Brain microvascular endothelial cell (primary cell): Measurements from ENCODE around the gene TOGARAM2.

Experiments used
- DNase-seq: peaks from one replicate; pipeline ENCODE4 v3.0.0-alpha.2; 2020
- H3K27ac ChIP-seq: fragments of 250-450 bp; sonication (Bioruptor Pico); 2 replicates; pipeline ENCODE4 v1.5.1; 2020; ENCODE audit warnings: mild to moderate bottlenecking, moderate library complexity
- H3K27me3 ChIP-seq: fragments of 250-450 bp; sonication (Bioruptor Pico); replicated peaks from 2 replicates; pipeline ENCODE4 v1.5.1; 2020; ENCODE audit warnings: mild to moderate bottlenecking
- H3K36me3 ChIP-seq: fragments of 250-450 bp; sonication (Bioruptor Pico); replicated peaks from 2 replicates; pipeline ENCODE4 v1.5.1; 2020; ENCODE audit warnings: mild to moderate bottlenecking
- H3K4me3 ChIP-seq: 2 replicates; pipeline ENCODE4 v1.5.1; 2011; ENCODE audit warnings: low read depth, mild to moderate bottlenecking, control low read depth, low read length, moderate library complexity
- in situ Hi-C: cut with HindIII; loops from 2 replicates; pipeline ENCODE4 v1.10.0; 2017; ENCODE audit warnings: low sequenced_read_pairs, low pct_ligation_motif_present
- TF ChIP-seq, protein P1 (sequence below): IDR thresholded peaks from 2 replicates; pipeline ENCODE4 v1.5.1; 2011; ENCODE audit warnings: low read depth, mild to moderate bottlenecking, moderate library complexity, low read length, control low read depth, inconsistent platforms; ENCODE audit errors: missing control alignments

TOGARAM2 gene

GRCh38 chr2:28982381-28982950 lies 1.4 kb downstream of the TOGARAM2 start:
- Histone ChIP-seq H3K36me3 (no peaks in the 10 kb centered on the region), H3K4me3 (no peak overlapping the region), H3K27me3 (no peaks in the 10 kb centered on the region), H3K27ac (no peak overlapping the region)
- no peak for DNase-seq
- TF ChIP-seq, protein P1, sequence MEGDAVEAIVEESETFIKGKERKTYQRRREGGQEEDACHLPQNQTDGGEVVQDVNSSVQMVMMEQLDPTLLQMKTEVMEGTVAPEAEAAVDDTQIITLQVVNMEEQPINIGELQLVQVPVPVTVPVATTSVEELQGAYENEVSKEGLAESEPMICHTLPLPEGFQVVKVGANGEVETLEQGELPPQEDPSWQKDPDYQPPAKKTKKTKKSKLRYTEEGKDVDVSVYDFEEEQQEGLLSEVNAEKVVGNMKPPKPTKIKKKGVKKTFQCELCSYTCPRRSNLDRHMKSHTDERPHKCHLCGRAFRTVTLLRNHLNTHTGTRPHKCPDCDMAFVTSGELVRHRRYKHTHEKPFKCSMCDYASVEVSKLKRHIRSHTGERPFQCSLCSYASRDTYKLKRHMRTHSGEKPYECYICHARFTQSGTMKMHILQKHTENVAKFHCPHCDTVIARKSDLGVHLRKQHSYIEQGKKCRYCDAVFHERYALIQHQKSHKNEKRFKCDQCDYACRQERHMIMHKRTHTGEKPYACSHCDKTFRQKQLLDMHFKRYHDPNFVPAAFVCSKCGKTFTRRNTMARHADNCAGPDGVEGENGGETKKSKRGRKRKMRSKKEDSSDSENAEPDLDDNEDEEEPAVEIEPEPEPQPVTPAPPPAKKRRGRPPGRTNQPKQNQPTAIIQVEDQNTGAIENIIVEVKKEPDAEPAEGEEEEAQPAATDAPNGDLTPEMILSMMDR: no peak
- in situ Hi-C loops: no loop called here

DNA sequence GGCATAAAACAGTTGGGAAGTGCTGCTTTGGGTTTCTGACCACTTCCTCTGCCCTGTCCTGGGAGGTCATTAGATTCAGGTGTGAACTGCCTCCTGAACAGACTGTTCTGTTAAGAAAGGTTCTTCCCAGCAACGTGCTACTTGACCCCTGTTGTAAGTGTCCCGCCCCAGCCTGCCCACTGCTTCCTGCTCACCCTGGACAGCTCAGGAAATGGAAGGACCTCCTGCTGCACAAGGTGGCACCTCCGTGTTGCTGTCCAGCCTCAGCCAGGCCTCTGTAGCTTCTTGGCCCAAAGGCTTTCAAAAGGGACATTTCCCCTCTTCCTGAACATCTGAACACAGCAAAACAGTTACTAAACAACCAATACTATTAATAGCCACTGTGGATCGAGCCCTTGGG lies 5.3 kb downstream of the TOGARAM2 start:
- TF ChIP-seq, protein P1: no peak
- in situ Hi-C loops: no loop called here

GRCh38 chr2:28989973-28990372 lies 8.9 kb downstream of the TOGARAM2 start:
- Histone ChIP-seq H3K27me3 (no peaks in the 10 kb centered on the region), H3K36me3 (no peaks in the 10 kb centered on the region), H3K27ac (no peak overlapping the region), H3K4me3 (no peak overlapping the region)
- in situ Hi-C loops: no loop called here
- TF ChIP-seq, protein P1: no peak
- no peak for DNase-seq

More for the DNA sequence above, 5.3 kb downstream of the TOGARAM2 start:
- Histone ChIP-seq H3K4me3 (no peak overlapping the region), H3K27me3 (no peaks in the 10 kb centered on the region), H3K27ac (no peak overlapping the region), H3K36me3 (no peaks in the 10 kb centered on the region)
- DNase-seq: no peak

- in situ Hi-C loops: no loop called here
- TF ChIP-seq, protein P1: no peak
- Histone ChIP-seq H3K27me3 (no peaks in the 10 kb centered on the region), H3K36me3 (no peaks in the 10 kb centered on the region), H3K27ac (no peak overlapping the region), H3K4me3 (no peak overlapping the region)
- DNase-seq: no peak
Observed at GRCh38 chr2:28990445-28990844, 9.3 kb downstream of the TOGARAM2 start.

- TF ChIP-seq, protein P1: no peak
- DNase-seq: no peak
- Histone ChIP-seq H3K36me3 (no peaks in the 10 kb centered on the region), H3K27ac (no peak overlapping the region), H3K27me3 (no peaks in the 10 kb centered on the region), H3K4me3 (no peak overlapping the region)
- in situ Hi-C loops: no loop called here
Observed at GRCh38 chr2:28991021-28991420, 9.9 kb downstream of the TOGARAM2 start.

GRCh38 chr2:28991460-28991859 lies 10.4 kb downstream of the TOGARAM2 start:
- Histone ChIP-seq H3K4me3 (no peak overlapping the region), H3K36me3 (no peaks in the 10 kb centered on the region), H3K27me3 (no peaks in the 10 kb centered on the region), H3K27ac (no peak overlapping the region)
- TF ChIP-seq, protein P1: no peak
- no peak for DNase-seq
- in situ Hi-C loops: no loop called here
